ENCODE results near the gene SELENOH. TPM values are rescaled to one million over a fixed set of nuclear protein-coding genes. Genes with fewer than 3 reads are reported as not detected.
A peak's percentile ranks its signal among the peaks of the same experiment; 100 is the strongest.

SELENOH gene
- total RNA-seq, 1 experiment from 2014 or later, result 125 TPM

DNA sequence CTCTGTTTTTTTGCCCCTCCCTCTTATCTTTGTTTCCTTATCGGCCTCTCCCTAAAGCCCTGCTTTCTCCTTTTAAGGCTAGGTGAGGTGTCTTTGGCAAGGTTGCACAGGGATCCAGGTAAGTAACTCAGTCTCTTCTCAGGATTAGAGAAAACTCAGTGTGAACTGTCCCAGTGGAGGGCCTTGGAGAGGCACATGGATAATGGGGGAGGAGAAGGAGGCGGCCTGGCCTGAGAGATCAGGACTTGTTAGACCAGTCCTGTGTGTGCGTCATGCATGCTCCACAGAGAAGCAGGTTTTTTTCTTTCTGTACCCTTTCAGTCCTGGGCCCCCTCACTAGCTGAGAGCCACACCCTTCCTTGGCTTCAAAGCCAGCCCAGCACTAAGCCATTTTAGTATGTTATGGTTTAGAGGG lies 40.2 kb downstream of the SELENOH start:
- DNase-seq (ENCODE audit: low read depth), result no peak

DNA sequence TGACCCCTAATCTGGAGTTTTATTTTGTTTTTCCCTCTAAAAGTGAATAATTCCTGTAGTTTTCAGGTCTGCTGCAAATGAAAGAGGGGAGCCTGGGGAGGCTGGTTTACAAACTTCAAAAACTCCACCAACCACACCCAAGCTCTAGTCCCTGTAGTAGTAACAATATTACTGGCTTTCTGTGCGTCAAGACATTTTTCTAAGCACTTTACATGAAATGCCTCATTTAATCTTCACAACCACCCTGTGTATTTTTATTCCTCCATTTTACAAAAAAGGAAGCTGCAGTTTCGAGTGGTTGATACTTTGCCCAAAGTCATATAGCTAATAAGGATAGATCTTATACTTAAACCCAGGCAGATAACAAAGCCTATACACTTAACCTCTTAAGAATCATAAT lies 43.8 kb downstream of the SELENOH start:
- DNase-seq (ENCODE audit: low read depth), result no peak

DNA sequence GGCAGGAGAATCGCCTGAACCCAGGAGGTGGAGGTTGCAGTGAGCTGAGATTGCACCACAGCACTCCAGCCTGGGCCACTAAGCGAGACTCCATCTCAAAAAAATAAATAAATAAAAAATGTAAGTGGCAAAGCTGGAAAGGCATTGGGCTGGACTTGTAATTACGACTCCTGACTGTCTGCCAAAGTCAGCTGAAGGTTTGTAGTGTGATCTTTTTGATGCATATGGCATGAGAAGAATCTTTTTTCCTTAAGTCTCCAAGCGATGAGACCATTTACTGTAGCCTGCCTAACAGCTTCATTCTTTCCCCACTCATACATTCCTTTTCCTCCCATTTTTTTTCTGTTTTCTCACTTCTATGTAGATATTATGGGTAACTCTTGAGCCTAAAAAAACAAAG lies 45.1 kb downstream of the SELENOH start:
- DNase-seq (ENCODE audit: low read depth), result no peak

DNA sequence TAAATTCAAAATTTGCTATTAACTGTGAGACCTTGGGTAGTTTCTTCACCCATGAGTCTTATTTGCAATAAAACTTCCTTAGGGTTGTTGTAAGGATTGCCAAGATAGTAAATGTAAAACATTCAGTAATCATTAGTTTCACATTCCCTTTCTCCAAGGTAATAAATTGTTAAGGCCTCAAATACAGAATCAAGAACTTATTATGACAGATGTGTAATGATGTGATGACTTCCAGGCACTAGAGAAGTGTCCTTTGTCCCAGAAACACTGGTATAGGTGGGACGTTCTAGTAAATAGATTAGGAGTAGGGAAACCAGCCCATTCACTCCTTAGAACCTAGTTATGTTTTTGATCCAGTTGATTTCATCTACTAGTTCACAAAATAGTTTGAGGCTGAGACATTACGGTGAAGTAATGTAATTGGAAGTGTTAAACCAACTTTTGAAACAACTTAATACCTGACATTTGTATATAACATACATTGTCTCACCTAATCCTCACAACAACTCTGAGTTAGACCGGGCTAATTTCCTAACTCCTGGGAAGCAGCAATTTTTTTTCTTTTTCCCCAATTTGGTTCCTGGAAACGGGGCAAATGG lies 45.8 kb downstream of the SELENOH start:
- DNase-seq (ENCODE audit: low read depth), result no peak

DNA sequence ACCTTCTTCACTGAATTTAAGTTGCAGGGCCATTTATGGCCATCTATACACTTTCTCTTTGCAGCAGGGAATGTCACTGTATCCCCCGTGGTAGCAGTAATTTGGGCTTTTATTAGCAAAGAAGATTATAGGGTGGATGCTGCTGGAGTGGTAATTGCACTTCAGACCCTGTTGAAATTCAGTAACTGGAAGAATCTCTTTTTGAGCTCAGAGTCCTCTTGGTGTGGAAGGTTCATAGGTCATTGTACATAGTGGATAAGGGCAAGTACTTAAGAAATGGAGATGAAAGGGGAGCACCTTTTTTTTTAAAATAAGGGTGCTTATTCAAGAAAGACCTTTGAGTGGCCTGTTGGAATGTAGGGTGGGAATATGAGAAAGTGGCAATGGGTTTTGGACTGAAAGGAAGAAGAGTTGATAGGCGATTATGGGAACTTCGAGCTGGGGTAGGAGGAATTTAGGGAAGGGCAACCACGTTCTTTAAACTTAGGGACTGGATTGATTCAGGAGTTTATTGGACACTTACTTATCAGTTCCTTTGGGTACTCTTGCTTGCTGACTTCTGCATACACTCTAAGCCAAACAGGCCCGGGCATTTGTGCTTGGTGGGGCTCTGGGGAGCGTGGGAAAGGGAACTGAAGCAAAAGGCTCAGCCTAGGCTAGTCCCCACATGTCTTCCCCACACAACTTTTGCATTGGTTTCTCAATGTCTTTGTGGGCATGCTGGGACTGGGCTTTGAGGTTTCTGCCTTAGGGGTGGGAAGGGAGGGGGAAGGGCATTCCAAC lies 46.8 kb downstream of the SELENOH start:
- no peak for DNase-seq (ENCODE audit: low read depth)

DNA sequence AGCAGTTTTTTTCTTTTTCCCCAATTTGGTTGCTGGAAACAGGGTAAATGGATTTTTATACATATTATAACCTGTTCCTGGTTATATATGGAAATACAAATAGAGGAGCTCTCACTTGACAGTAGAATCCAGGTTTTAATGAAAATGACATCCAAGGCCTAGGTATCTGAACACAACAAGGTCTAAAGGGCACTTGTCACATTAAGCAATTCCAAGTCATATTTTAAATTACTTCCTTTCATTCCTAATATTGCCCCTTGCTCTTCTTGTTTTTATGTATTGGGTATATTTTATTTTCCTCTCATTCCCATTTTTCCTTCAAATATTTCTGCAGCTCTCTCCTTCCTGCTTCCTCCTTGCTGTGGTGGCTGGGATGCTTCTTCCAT lies 47.4 kb downstream of the SELENOH start:
- DNase-seq (ENCODE audit: low read depth), result no peak

- DNase-seq (ENCODE audit: low read depth), result no peak
Observed at GRCh38 chr11:57791321-57792059, 50.2 kb downstream of the SELENOH start.

GRCh38 chr11:57792060-57792541 lies 50.8 kb downstream of the SELENOH start:
- peak; percentile 28 for DNase-seq (ENCODE audit: low read depth)

GRCh38 chr11:57792870-57793269 lies 51.6 kb downstream of the SELENOH start:
- peak; percentile 44 for DNase-seq (ENCODE audit: low read depth)

Other genes with a start within 250 kb of the SELENOH start
- 6.5 and 7.3 TPM in 2 replicates for gene SLC43A1, start 225.8 kb upstream of the SELENOH start, total RNA-seq (2014; rRNA removed; shearing (Covaris generic))
- gene TIMM10, start 210.7 kb upstream of the SELENOH start, total RNA-seq (2014; rRNA removed; shearing (Covaris generic)), result 83.3 and 89.8 TPM in 2 replicates
- gene SMTNL1, start 203.9 kb upstream of the SELENOH start, total RNA-seq (2014; rRNA removed; shearing (Covaris generic)), result not detected in 2 replicates
- 57.7 and 62.9 TPM in 2 replicates for gene UBE2L6, start 173.8 kb upstream of the SELENOH start, total RNA-seq (2014; rRNA removed; shearing (Covaris generic))
- 0.10 and 0.48 TPM in 2 replicates for gene SERPING1, start 143.8 kb upstream of the SELENOH start, total RNA-seq (2014; rRNA removed; shearing (Covaris generic))
- gene YPEL4, start 91.6 kb upstream of the SELENOH start, total RNA-seq (2014; rRNA removed; shearing (Covaris generic)), result 0.20 and 1.1 TPM in 2 replicates
- gene CLP1, start 83.7 kb upstream of the SELENOH start, total RNA-seq (2014; rRNA removed; shearing (Covaris generic)), result 27.2 and 29.0 TPM in 2 replicates
- 21.6 and 22.6 TPM in 2 replicates for gene ZDHHC5, start 73.4 kb upstream of the SELENOH start, total RNA-seq (2014; rRNA removed; shearing (Covaris generic))
- gene MED19, start 29.3 kb upstream of the SELENOH start, total RNA-seq (2014; rRNA removed; shearing (Covaris generic)), result 37.8 and 38.6 TPM in 2 replicates
- gene TMX2, start 28.9 kb upstream of the SELENOH start, total RNA-seq (2014; rRNA removed; shearing (Covaris generic)), result 120 and 147 TPM in 2 replicates
- not detected in 2 replicates for gene BTBD18, start 10.3 kb downstream of the SELENOH start, total RNA-seq (2014; rRNA removed; shearing (Covaris generic))
- 69.5 and 70.9 TPM in 2 replicates for gene CTNND1, start 20.3 kb downstream of the SELENOH start, total RNA-seq (2014; rRNA removed; shearing (Covaris generic))